Muscle layer of colon (tissue), 2 donors: ENCODE data around the gene PTPN14.

Experiments
- H3K27ac ChIP-seq: one replicate; pipeline ENCODE4 v1.7.0; 2013; ENCODE audit warnings: low read depth, mild to moderate bottlenecking, low read length, moderate library complexity
- H3K27me3 ChIP-seq, 2 donors: one replicate each; pipeline ENCODE4 v1.7.0; 2013; ENCODE audit warnings: low read length in 2 of 2, mild to moderate bottlenecking in 2 of 2; ENCODE audit not compliant: insufficient read depth in 2 of 2, control insufficient read depth in 1 of 2
- H3K36me3 ChIP-seq: one replicate; pipeline ENCODE4 v1.7.0; 2013; ENCODE audit warnings: mild to moderate bottlenecking, low read length; ENCODE audit not compliant: insufficient read depth
- H3K4me1 ChIP-seq: one replicate; pipeline ENCODE4 v1.7.0; 2013; ENCODE audit warnings: mild to moderate bottlenecking, low read length; ENCODE audit not compliant: insufficient read depth
- H3K4me3 ChIP-seq, 2 donors: one replicate each; pipeline ENCODE4 v1.7.0; 2013; ENCODE audit warnings: low read length in 2 of 2, low read depth in 1 of 2, mild to moderate bottlenecking in 1 of 2, moderate library complexity in 1 of 2
- H3K9ac ChIP-seq: one replicate; pipeline ENCODE4 v1.7.0; 2013; ENCODE audit warnings: low read length
- H3K9me3 ChIP-seq: one replicate; pipeline ENCODE4 v1.7.0; 2013; ENCODE audit warnings: mild to moderate bottlenecking, low read length
- donor health status: abdominal sarcoma.
- donor health status: Adenocarcinoma of cecum.

Gene PTPN14

DNA sequence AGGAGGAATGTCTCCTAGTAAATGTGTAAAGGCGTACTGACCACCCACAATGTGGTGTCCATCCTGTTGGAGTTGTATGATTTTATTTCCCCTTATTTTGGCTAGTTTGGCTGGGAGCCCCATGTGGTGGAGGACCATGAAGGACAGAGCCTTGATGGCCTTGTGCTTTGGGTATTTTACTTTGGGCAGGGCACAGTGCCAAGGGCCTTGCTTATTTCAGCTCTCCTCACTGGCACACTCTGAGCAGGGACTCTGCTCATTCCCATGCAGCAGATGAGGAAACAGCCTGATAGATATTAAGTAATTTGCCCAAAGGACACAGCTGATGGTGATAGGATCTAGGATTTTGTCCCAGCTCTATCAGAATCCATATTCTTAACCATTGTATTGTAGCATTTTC lies 220.2 kb downstream of the PTPN14 start:
- Histone ChIP-seq H3K36me3 (no peaks in the 10 kb centered on the region), H3K9ac (no peak overlapping the region), H3K27ac (no peak overlapping the region)

DNA sequence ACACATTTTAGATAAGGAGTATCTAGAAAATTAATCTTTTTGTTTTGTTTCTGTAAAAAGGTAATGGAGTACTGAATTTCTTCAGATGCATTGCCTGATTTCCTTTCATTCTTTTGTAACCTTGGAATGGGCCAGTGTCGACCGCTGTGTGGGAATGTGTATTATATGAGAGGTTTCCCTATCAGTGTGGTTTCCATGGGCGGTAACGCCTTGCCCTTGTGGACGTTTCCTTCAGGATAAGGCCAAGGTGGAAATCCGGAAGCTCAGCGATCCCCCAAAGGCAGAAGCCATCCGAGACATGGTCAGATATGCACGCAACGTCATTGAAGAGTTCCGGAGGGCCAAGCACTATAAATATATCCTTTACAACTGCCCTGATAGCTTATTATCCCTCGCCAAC lies 220.7 kb downstream of the PTPN14 start:
- no peaks in the 10 kb centered on the region for H3K9me3 ChIP-seq
- H3K27me3 ChIP-seq, result no peaks in the 10 kb centered on the region
- H3K27ac ChIP-seq, result no peak overlapping the region
- no peak overlapping the region for H3K9ac ChIP-seq
- H3K4me1 ChIP-seq, result peaks cover 6% of the 10 kb centered on the region
- no peak overlapping the region for H3K4me3 ChIP-seq
- H3K36me3 ChIP-seq, result no peaks in the 10 kb centered on the region

More for the DNA sequence above, 220.2 kb downstream of the PTPN14 start:
- Histone ChIP-seq H3K4me1 (peaks cover 6% of the 10 kb centered on the region), H3K9me3 (no peaks in the 10 kb centered on the region), H3K4me3 (no peak overlapping the region), H3K27me3 (no peaks in the 10 kb centered on the region)

DNA sequence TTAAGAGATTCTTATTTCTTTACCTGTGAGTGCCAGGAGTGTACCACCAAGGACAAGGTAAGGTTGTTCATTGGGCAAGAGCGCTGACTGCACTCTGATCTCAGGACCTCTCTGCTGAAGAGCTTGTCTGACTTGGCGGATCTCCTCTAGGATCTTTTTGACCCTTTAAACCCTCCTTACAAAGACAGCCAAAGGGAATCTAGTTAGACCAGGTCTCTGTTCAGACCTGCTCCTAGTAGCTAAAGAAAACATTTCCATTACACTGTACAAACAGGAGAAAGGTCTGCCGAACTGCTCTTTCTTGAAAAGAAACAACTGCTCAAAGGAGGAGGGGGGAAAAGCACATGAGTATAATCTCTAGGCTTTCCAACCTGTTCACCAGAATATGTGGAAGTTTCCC lies 221.2 kb downstream of the PTPN14 start:
- Histone ChIP-seq H3K27ac (no peak overlapping the region), H3K36me3 (no peaks in the 10 kb centered on the region), H3K9me3 (no peaks in the 10 kb centered on the region), H3K4me3 (no peak overlapping the region), H3K4me1 (peaks cover 6% of the 10 kb centered on the region), H3K9ac (no peak overlapping the region), H3K27me3 (no peaks in the 10 kb centered on the region)

DNA sequence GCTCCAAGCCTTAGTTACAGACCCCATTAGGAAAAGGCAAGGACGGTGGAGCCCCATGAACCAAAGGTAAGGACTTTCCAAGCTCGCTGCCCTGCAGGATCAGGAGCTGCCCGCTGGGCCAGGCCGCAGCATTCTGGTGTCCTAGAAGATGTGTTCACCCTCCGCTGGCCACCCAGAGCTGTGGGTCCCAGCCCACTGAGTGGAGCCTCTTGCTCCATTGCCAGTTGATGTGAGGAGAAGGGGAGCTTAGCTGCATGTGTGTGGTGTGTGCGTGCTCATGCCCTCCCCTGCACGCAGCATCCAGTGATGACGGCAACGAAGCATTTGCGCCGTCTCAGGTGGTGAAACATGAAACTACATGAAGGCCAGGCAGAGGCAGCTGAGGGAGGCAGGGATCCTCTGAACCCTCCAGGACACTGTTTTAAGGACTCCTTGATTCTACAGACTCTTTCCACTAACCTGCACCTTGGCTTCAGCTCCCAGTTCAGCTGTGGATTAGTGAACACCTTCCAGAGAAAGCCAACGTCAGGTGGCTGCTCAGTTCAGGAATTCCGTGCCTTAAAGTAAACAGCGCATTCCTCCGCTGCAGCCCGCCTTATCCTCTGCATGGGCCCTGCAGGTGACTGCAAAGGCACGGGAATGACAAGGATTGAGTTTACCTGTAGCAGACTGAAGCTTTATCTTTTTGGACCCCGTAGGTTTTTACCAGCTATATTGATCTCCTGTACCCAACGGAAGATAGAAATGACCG lies 221.8 kb downstream of the PTPN14 start:
- H3K9ac ChIP-seq, result no peak overlapping the region
- no peaks in the 10 kb centered on the region for H3K27me3 ChIP-seq
- no peak overlapping the region for H3K27ac ChIP-seq
- H3K9me3 ChIP-seq, result no peaks in the 10 kb centered on the region
- peaks cover 6% of the 10 kb centered on the region for H3K4me1 ChIP-seq
- no peak overlapping the region for H3K4me3 ChIP-seq
- H3K36me3 ChIP-seq, result no peaks in the 10 kb centered on the region

DNA sequence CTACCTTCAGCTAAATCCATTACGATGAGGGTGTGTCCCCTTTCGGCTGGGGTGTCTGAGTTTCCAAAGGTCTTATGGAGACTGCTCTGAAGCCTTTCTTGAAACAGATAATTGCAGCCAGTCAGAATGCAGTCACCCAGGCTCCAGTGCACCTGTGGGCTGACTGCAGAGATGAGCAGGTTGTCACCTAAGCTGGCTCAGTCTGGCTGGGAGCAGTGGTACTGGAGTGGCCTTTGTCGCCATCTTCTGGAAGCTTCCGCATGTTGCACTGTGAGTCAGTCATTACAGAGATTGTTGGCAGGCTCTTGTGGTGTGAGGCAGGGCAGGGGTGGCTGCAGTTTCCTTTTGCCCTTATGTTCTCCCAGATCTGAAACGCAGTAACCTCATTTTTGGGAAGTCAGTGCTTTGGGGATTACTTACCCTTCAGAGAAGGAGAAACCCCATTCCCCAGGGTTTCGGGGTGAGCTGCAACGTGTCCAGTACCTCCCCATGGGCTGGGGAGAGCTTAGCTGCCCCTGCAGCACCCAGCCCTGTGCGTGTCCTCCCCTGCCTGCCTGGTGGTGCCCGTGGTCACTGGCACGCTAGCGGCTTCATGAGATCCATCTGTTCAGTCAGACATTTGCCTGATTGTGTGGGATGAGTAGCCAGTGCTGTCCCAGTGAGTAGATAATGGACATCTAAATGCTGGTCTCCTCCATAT lies 222.5 kb downstream of the PTPN14 start:
- H3K4me1 ChIP-seq, result peaks cover 6% of the 10 kb centered on the region
- H3K27me3 ChIP-seq, result no peaks in the 10 kb centered on the region
- H3K9ac ChIP-seq, result no peak overlapping the region
- H3K9me3 ChIP-seq, result no peaks in the 10 kb centered on the region
- H3K27ac ChIP-seq, result no peak overlapping the region
- no peak overlapping the region for H3K4me3 ChIP-seq
- H3K36me3 ChIP-seq, result no peaks in the 10 kb centered on the region

DNA sequence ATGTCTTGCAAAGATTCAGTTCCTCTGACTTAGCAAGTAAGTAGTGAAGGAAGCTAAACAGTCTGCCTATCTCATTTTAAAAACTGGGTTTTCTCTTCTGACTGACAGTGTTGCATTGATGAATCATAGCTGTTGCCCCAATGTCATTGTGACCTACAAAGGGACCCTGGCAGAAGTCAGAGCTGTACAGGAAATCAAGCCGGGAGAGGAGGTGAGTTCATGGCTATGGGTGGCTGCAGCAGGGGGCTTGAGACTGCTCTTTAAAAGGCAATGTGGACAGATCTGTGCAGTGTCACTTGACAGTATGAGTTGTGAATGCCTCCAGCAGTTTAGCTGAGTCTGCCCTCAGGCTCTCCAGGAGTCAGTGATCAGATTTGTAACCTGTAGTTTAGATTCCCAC lies 223.9 kb downstream of the PTPN14 start:
- no peak overlapping the region for H3K9ac ChIP-seq
- H3K4me3 ChIP-seq, result no peak overlapping the region
- no peaks in the 10 kb centered on the region for H3K9me3 ChIP-seq
- H3K36me3 ChIP-seq, result no peaks in the 10 kb centered on the region
- H3K27me3 ChIP-seq, result no peaks in the 10 kb centered on the region
- no peak overlapping the region for H3K27ac ChIP-seq
- no peaks in the 10 kb centered on the region for H3K4me1 ChIP-seq

DNA sequence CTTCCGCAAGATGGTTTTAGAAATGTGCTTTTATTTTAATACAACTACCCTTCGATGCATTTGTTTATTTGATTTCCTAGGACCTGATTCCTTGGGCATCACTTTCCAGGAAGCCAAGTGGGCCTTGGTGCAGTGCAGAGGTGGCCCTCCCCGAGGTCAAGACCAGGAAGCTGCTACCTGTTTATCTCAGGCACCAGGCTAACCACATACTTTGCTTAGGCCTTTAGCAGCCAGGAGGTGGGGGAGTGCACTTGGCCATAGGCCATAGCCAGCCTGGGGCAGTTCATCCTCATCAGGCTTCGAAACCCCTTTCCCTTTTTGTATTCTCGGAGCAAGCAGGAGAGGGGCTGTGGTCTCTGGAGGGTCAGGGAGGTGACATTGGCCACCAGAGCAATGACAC lies 225.0 kb downstream of the PTPN14 start:
- Histone ChIP-seq H3K27me3 (no peaks in the 10 kb centered on the region), H3K4me3 (no peak overlapping the region), H3K9ac (no peak overlapping the region), H3K36me3 (no peaks in the 10 kb centered on the region), H3K9me3 (no peaks in the 10 kb centered on the region), H3K4me1 (no peaks in the 10 kb centered on the region), H3K27ac (no peak overlapping the region)

DNA sequence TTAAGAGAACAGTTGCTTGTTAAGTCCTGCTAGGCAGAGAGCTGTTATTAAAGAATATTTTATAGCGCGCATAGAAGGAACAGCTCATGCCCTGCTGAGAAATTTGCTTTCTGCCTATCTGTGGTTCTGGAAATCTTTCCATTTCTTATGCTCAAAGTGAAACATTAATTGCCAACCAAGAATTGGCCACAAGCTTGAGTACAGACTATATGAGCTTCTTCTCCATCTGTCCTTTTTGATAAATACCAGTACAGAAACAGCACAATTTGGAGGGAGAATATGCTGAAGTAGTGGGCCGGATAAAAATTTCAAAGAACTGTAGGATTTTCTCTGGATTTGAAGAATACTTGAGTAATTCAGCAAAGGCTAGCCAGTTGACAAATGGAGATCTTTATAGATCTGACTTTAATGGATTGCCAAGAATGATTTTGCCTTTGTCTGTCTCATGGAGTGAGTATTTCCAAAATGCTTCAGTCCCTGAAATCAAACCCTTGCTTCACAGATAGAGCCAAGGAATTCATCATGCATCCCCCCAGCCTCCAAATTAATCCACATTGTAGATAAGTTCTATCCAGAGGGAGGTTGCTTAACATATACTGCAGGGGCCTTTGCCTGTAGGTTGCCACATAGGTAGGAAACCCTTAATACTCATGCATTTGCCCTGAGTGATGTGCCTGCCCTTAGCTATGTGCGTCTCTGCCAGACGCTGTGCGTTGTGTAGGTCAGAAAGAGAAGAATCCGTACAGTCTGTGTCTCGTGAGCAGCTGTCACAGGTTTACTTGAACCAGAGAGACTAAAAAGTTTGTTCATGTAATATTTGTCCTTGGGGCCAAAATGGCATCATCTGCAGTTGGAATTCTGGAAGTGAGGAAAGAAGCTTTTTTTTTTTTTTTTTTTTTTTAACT lies 226.3 kb downstream of the PTPN14 start:
- no peaks in the 10 kb centered on the region for H3K4me1 ChIP-seq
- H3K36me3 ChIP-seq, result no peaks in the 10 kb centered on the region
- no peak overlapping the region for H3K27ac ChIP-seq
- no peaks in the 10 kb centered on the region for H3K9me3 ChIP-seq
- H3K4me3 ChIP-seq, result no peak overlapping the region
- H3K9ac ChIP-seq, result no peak overlapping the region
- H3K27me3 ChIP-seq, result no peaks in the 10 kb centered on the region

DNA sequence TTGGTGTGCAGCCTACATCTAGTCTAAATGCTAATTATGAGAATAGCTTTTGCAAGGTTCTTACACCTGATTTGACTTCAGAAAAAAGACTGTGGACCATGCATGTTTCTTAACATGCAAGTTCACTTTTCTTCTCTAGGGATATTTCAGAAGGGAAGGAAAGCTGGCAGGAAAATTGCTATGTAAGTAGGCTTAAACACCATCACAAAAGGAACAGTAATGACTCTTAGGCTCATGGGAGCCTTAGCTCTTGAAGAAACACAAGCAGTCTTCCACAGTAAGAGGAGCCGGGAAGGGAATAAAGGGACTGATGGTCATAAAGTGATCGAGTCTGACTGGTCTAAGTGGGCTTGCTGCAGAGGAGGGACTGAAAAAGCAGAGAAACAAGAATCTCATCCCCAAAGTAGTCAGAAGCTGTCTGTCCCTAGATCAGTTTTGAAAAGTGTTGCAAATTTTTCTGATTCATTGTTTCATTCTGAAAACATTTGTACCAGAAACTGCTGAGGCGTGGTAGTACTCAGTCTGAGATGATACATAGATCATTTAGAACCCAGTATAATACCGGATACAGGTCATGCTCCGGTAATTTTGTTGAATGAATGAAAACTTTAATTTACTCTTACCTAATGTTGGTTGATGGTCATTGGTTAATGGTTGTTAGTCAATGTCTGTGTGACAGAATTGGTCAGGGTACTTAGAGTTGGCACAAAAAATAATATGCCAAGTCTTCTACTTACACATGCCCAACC lies 229.5 kb downstream of the PTPN14 start:
- Histone ChIP-seq H3K36me3 (peaks cover 8% of the 10 kb centered on the region), H3K4me1 (no peaks in the 10 kb centered on the region), H3K27me3 (no peaks in the 10 kb centered on the region), H3K27ac (no peak overlapping the region), H3K9ac (no peak overlapping the region), H3K4me3 (no peak overlapping the region), H3K9me3 (no peaks in the 10 kb centered on the region)

DNA sequence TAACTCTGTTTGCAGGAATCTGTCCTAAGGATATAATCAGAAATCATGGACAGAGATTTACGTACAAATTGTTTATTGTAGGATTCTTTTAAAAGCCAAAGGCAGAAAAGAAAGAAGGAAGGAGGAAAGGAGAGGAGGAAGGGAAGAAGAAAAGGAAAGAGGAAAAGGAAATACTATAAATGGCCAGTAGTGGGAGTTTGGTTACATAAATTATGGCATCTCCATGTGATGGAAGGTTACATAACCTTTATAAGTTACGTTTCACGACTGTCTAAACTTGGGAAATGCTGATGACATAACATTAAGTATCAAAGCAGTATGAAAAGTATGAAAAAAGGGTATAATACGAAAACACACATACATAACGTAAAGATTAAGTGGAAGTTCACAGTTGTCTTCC lies 231.5 kb downstream of the PTPN14 start:
- Histone ChIP-seq H3K9me3 (no peaks in the 10 kb centered on the region), H3K36me3 (peaks cover 8% of the 10 kb centered on the region), H3K27ac (no peak overlapping the region), H3K9ac (no peak overlapping the region), H3K4me1 (no peaks in the 10 kb centered on the region), H3K27me3 (no peaks in the 10 kb centered on the region), H3K4me3 (no peak overlapping the region)
